ENCODE results near the gene TMUB1.

DNA sequence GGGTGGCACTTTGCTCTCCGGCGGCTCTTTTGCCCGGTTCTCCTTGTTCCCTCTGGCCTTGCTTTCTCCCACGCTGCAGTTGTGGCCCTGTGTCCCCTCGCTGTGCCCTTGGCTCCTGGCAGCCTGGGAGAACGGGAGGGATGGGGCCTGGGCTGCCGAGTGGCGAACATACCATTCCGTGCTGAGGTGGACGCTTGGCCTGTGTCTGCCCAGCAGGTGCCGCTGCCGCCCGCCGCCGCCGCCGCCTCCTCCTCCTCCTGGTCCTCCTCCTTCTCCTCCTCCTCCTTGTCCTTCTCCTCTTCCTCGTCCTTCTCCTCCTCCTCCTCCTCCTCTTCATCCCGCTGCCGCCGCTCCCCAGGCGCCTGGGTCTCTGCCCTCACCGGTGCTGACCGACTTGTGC is 39.0 kb upstream of the TMUB1 start:
- TF ChIP-seq, protein P1, sequence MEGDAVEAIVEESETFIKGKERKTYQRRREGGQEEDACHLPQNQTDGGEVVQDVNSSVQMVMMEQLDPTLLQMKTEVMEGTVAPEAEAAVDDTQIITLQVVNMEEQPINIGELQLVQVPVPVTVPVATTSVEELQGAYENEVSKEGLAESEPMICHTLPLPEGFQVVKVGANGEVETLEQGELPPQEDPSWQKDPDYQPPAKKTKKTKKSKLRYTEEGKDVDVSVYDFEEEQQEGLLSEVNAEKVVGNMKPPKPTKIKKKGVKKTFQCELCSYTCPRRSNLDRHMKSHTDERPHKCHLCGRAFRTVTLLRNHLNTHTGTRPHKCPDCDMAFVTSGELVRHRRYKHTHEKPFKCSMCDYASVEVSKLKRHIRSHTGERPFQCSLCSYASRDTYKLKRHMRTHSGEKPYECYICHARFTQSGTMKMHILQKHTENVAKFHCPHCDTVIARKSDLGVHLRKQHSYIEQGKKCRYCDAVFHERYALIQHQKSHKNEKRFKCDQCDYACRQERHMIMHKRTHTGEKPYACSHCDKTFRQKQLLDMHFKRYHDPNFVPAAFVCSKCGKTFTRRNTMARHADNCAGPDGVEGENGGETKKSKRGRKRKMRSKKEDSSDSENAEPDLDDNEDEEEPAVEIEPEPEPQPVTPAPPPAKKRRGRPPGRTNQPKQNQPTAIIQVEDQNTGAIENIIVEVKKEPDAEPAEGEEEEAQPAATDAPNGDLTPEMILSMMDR (IDR thresholded peaks at IDR 0.05; ENCODE audit: borderline replicate concordance, extremely low read depth, low read length, poor library complexity, severe bottlenecking), result no peak
- TF ChIP-seq EZH2 (IDR thresholded peaks at IDR 0.05; ENCODE audit: borderline replicate concordance, low read depth, low read length, severe bottlenecking), result no peak

All from DND-41 (cell line).